Skeletal muscle satellite cell (primary cell): Measurements from ENCODE around the gene ESPL1.
"Not testable (repeated sequence)": the region's sequence is repeated elsewhere in the genome, so short reads cannot be mapped to it uniquely, and the experiment has no call there.

Experiments
- H3K27me3 ChIP-seq: 2 replicates; pipeline ENCODE4 v1.7.0; 2013; ENCODE audit warnings: low read length; ENCODE audit not compliant: control insufficient read depth, insufficient read depth
- H3K36me3 ChIP-seq: 2 replicates; pipeline ENCODE4 v1.7.0; 2013; ENCODE audit warnings: mild to moderate bottlenecking, control low read depth, low read length; ENCODE audit not compliant: insufficient read depth
- H3K4me1 ChIP-seq: 2 replicates; pipeline ENCODE4 v1.7.0; 2013; ENCODE audit warnings: low read length; ENCODE audit not compliant: control insufficient read depth, insufficient read depth
- H3K4me2 ChIP-seq: 2 replicates; pipeline ENCODE4 v1.7.0; 2013; ENCODE audit warnings: mild to moderate bottlenecking, low read length
- H3K4me3 ChIP-seq: 2 replicates; pipeline ENCODE4 v1.7.0; 2013; ENCODE audit warnings: low read length
- H3K9ac ChIP-seq: 2 replicates; pipeline ENCODE4 v1.7.0; 2013; ENCODE audit warnings: mild to moderate bottlenecking, low read depth, low read length, moderate library complexity
- H3K9me3 ChIP-seq: replicated peaks from 2 replicates; pipeline ENCODE4 v1.7.0; 2013; ENCODE audit warnings: mild to moderate bottlenecking, control low read depth, low read length

Gene ESPL1

GRCh38 chr12:53313996-53314395 is 45.9 kb downstream of the ESPL1 start:
- H3K9me3 ChIP-seq = no peaks in the 10 kb centered on the region
- H3K4me2 ChIP-seq = no peak overlapping the region
- H3K36me3 ChIP-seq = peaks cover 29% of the 10 kb centered on the region
- no peak overlapping the region for H3K4me3 ChIP-seq
- H3K9ac ChIP-seq = no peak overlapping the region
- H3K4me1 ChIP-seq = no peaks in the 10 kb centered on the region
- no peaks in the 10 kb centered on the region for H3K27me3 ChIP-seq

GRCh38 chr12:53320352-53321195 is 52.5 kb downstream of the ESPL1 start:
- Histone ChIP-seq H3K4me3 (peak overlapping the region; percentile 97), H3K9me3 (no peaks in the 10 kb centered on the region), H3K27me3 (no peaks in the 10 kb centered on the region), H3K4me1 (peaks cover 20% of the 10 kb centered on the region), H3K9ac (peak overlapping the region; percentile 91), H3K36me3 (peaks cover 4% of the 10 kb centered on the region), H3K4me2 (peak overlapping the region; percentile 90)

GRCh38 chr12:53324113-53324778 is 56.1 kb downstream of the ESPL1 start:
- Histone ChIP-seq H3K4me2 (peak overlapping the region; percentile 84), H3K27me3 (peaks cover 3% of the 10 kb centered on the region), H3K36me3 (no peaks in the 10 kb centered on the region), H3K4me3 (peak overlapping the region; percentile 77), H3K9me3 (no peaks in the 10 kb centered on the region), H3K4me1 (peaks cover 25% of the 10 kb centered on the region), H3K9ac (peak overlapping the region; percentile 89)

GRCh38 chr12:53324779-53325510 is 56.8 kb downstream of the ESPL1 start:
- no peaks in the 10 kb centered on the region for H3K36me3 ChIP-seq
- H3K4me1 ChIP-seq = peaks cover 25% of the 10 kb centered on the region
- H3K27me3 ChIP-seq = peaks cover 3% of the 10 kb centered on the region
- H3K4me2 ChIP-seq = peak overlapping the region; percentile 84
- H3K9me3 ChIP-seq = no peaks in the 10 kb centered on the region
- H3K4me3 ChIP-seq = peak overlapping the region; percentile 77
- peak overlapping the region; percentile 89 for H3K9ac ChIP-seq

- no peaks in the 10 kb centered on the region for H3K9me3 ChIP-seq
- H3K27me3 ChIP-seq = peaks cover 7% of the 10 kb centered on the region
- H3K36me3 ChIP-seq = no peaks in the 10 kb centered on the region
- peak overlapping the region; percentile 77 for H3K4me3 ChIP-seq
- peak overlapping the region; percentile 84 for H3K4me2 ChIP-seq
- peaks cover 19% of the 10 kb centered on the region for H3K4me1 ChIP-seq
- peak overlapping the region; percentile 89 for H3K9ac ChIP-seq
Observed at GRCh38 chr12:53325511-53326061, 57.5 kb downstream of the ESPL1 start.

GRCh38 chr12:53326460-53327185 is 58.5 kb downstream of the ESPL1 start:
- no peak overlapping the region for H3K9ac ChIP-seq
- H3K27me3 ChIP-seq = peaks cover 11% of the 10 kb centered on the region
- H3K4me2 ChIP-seq = peak overlapping the region; percentile 84
- H3K4me1 ChIP-seq = peaks cover 14% of the 10 kb centered on the region
- H3K9me3 ChIP-seq = no peaks in the 10 kb centered on the region
- no peaks in the 10 kb centered on the region for H3K36me3 ChIP-seq
- no peak overlapping the region for H3K4me3 ChIP-seq

GRCh38 chr12:53327435-53328042 is 59.4 kb downstream of the ESPL1 start:
- H3K27me3 ChIP-seq = peaks cover 17% of the 10 kb centered on the region
- no peaks in the 10 kb centered on the region for H3K36me3 ChIP-seq
- H3K9ac ChIP-seq = no peak overlapping the region
- H3K4me1 ChIP-seq = peaks cover 12% of the 10 kb centered on the region
- no peaks in the 10 kb centered on the region for H3K9me3 ChIP-seq
- no peak overlapping the region for H3K4me2 ChIP-seq
- H3K4me3 ChIP-seq = no peak overlapping the region

- H3K36me3 ChIP-seq = no peaks in the 10 kb centered on the region
- peaks cover 17% of the 10 kb centered on the region for H3K27me3 ChIP-seq
- no peak overlapping the region for H3K4me2 ChIP-seq
- no peaks in the 10 kb centered on the region for H3K9me3 ChIP-seq
- H3K9ac ChIP-seq = no peak overlapping the region
- H3K4me1 ChIP-seq = peaks cover 12% of the 10 kb centered on the region
- no peak overlapping the region for H3K4me3 ChIP-seq
Observed at GRCh38 chr12:53328043-53328435, 59.9 kb downstream of the ESPL1 start.

GRCh38 chr12:53330671-53331070 is 62.6 kb downstream of the ESPL1 start:
- Histone ChIP-seq H3K4me1 (peaks cover 5% of the 10 kb centered on the region), H3K27me3 (peaks cover 41% of the 10 kb centered on the region)

GRCh38 chr12:53332339-53332738 is 64.2 kb downstream of the ESPL1 start:
- H3K4me3 ChIP-seq, H3K4me2 ChIP-seq, H3K9ac ChIP-seq, H3K4me1 ChIP-seq, H3K9me3 ChIP-seq, H3K36me3 ChIP-seq: not testable (repeated sequence)
- H3K27me3 ChIP-seq = peaks cover 56% of the 10 kb centered on the region

More at GRCh38 chr12:53330671-53331070, 62.6 kb downstream of the ESPL1 start:
- no peak overlapping the region for H3K4me2 ChIP-seq
- H3K9me3 ChIP-seq = no peaks in the 10 kb centered on the region
- no peaks in the 10 kb centered on the region for H3K36me3 ChIP-seq
- H3K4me3 ChIP-seq = no peak overlapping the region
- no peak overlapping the region for H3K9ac ChIP-seq
